ENCODE data around the gene TUBA4A. TPM values are rescaled to one million over a fixed set of nuclear protein-coding genes. Genes with fewer than 3 reads are reported as not detected.
A peak's percentile ranks its signal among the peaks of the same experiment; 100 is the strongest.

The TUBA4A gene
- total and polyA plus RNA-seq, 2 experiments from 2014 or later: 44.3 to 77.7 TPM

DNA sequence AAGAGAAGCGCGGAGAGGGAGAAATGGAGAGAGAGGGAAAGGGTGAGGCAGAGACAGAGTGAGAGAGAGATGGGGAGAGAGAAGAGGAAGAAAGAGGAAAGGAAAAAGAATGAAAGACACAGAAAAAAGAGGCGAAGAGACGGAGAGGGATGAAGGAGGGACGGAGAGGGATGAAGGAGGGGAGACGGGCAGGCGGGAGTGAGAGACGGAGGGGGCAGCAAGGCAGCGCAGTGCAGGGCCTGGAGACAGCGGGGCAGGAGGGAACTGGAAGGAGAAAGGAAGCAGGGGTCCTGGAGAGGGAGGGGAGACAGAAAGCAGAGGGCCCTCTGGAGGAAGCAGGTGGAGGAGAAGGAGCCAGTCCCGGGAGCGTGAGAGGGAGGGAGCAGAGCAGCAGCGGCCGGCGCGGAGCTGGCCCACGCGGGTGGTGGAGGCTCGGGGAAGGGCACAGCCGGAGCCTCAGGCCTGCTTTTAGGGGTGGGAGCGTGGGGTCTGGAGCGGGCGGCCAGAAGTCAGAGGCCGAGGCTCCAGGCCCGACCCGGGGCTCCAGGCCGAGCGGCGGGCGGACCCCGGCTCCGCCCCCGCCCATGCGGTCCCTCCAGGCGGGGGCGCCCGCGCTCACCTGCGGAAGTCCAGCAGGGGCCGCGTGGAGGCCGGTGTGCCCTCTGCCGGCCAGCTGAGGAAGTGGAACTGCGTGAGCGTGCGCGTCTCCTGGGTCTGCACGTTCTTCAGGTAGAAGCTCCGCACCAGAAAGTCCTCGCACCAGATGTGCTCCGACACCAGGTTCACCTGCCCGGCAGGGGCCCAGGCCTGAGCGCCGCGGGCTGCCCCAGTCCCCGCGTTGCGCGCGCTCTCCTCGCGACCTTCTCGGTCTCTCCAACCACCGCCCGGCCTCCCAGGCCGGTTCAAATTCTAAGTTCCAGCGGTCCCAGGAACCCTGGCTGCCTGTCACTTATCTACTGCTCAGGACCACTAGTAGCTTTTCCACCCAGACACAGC is 40.9 kb upstream of the TUBA4A start:
- Mint-ChIP-seq H3K4me1 (peaks cover 3% of the 10 kb centered on the region; the same call in 1 of the 3 replicates), H3K27ac (0 out of 2 replicates have a peak overlapping the region, but pooled peaks have one; percentile 5), H3K27me3 (ENCODE audit: insufficient read depth, low read depth, poor library complexity) (peaks cover 32% of the 10 kb centered on the region), H3K9me3 (no peaks in the 10 kb centered on the region; the same call in 1 of the 3 replicates), H3K4me3 (peak overlapping the region; percentile 80), H3K36me3 (ENCODE audit: low read depth) (no peaks in the 10 kb centered on the region; the same call in 2 of the 3 replicates)
- Histone ChIP-seq H4K20me1 (replicated peaks; ENCODE audit: insufficient read depth) (no peaks in the 10 kb centered on the region), H3K4me1 (ENCODE audit: insufficient read depth) (peaks cover 9% of the 10 kb centered on the region), H3K9me2 (ENCODE audit: insufficient read depth) (no peaks in the 10 kb centered on the region), H3K79me2 (replicated peaks; ENCODE audit: insufficient read depth) (no peaks in the 10 kb centered on the region), H3K4me3 (peak overlapping the region; percentile 90), H3F3A (replicated peaks; ENCODE audit: low read depth) (peaks cover 5% of the 10 kb centered on the region; the same call in 1 of the 2 replicates), H2AFZ (peak overlapping the region; percentile 90), H3K4me2 (peak overlapping the region; percentile 92), H3K36me3 (ENCODE audit: insufficient read depth) (no peaks in the 10 kb centered on the region), H3K27ac (ENCODE audit: low read depth) (no peak overlapping the region), H3K27me3 (ENCODE audit: insufficient read depth) (peaks cover 19% of the 10 kb centered on the region)
- DNase-seq (ENCODE audit: low spot score) (peak; percentile 92), ATAC-seq (peak; percentile 84)
- TF ChIP-seq POLR2AphosphoS5 (IDR thresholded peaks at IDR 0.05; ENCODE audit: low read depth) (peak; percentile 58), ZNF114 (CRISPR knock-in tag; IDR thresholded peaks at IDR 0.05) (no peak), CREB1 (CRISPR knock-in tag; IDR thresholded peaks at IDR 0.05; ENCODE audit: low read depth) (peak; percentile 71), ETS1 (IDR thresholded peaks at IDR 0.05) (0 out of 2 replicates have a peak, but pooled peaks have one; percentile 43), ZNF462 (CRISPR knock-in tag; IDR thresholded peaks at IDR 0.05) (peak; percentile 87), NANOG (IDR thresholded peaks at IDR 0.05; ENCODE audit: borderline replicate concordance) (no peak), STAT1 (IDR thresholded peaks at IDR 0.05; ENCODE audit: unreplicated experiment) (no peak), JUNB (IDR thresholded peaks at IDR 0.05; ENCODE audit: unreplicated experiment) (no peak), EZH2phosphoT487 (IDR thresholded peaks at IDR 0.05; ENCODE audit: unreplicated experiment) (no peak), EZH2 (IDR thresholded peaks at IDR 0.05; ENCODE audit: low read depth, unreplicated experiment) (no peak), REST (IDR thresholded peaks at IDR 0.05; ENCODE audit: unreplicated experiment) (no peak)
- TF ChIP-seq, protein P1, sequence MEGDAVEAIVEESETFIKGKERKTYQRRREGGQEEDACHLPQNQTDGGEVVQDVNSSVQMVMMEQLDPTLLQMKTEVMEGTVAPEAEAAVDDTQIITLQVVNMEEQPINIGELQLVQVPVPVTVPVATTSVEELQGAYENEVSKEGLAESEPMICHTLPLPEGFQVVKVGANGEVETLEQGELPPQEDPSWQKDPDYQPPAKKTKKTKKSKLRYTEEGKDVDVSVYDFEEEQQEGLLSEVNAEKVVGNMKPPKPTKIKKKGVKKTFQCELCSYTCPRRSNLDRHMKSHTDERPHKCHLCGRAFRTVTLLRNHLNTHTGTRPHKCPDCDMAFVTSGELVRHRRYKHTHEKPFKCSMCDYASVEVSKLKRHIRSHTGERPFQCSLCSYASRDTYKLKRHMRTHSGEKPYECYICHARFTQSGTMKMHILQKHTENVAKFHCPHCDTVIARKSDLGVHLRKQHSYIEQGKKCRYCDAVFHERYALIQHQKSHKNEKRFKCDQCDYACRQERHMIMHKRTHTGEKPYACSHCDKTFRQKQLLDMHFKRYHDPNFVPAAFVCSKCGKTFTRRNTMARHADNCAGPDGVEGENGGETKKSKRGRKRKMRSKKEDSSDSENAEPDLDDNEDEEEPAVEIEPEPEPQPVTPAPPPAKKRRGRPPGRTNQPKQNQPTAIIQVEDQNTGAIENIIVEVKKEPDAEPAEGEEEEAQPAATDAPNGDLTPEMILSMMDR (conservative IDR thresholded peaks at IDR 0.05; ENCODE audit: low read depth in 2 of 2): peak; percentile 71 to 98
